ENCODE measurements around the gene LTBR.

Gene LTBR

GRCh38 chr12:6368906-6369525 lies 14.9 kb upstream of the LTBR start:
- DNase-seq (ENCODE audit: low read depth): no peak

GRCh38 chr12:6369916-6370575 lies 13.9 kb upstream of the LTBR start:
- DNase-seq (ENCODE audit: low read depth): no peak

GRCh38 chr12:6370576-6370935 lies 13.4 kb upstream of the LTBR start:
- no peak for DNase-seq (ENCODE audit: low read depth)

GRCh38 chr12:6370994-6371754 lies 12.8 kb upstream of the LTBR start:
- DNase-seq (ENCODE audit: low read depth): no peak

GRCh38 chr12:6372403-6373003 lies 11.5 kb upstream of the LTBR start:
- DNase-seq (ENCODE audit: low read depth): no peak

GRCh38 chr12:6373022-6373787 lies 10.8 kb upstream of the LTBR start:
- DNase-seq (ENCODE audit: low read depth): no peak

- no peak for DNase-seq (ENCODE audit: low read depth)
These were observed 9.8 kb upstream of the LTBR start for GRCh38 chr12:6374028-6374785.

GRCh38 chr12:6374786-6375160 lies 9.2 kb upstream of the LTBR start:
- DNase-seq (ENCODE audit: low read depth): no peak

GRCh38 chr12:6375269-6376078 lies 8.5 kb upstream of the LTBR start, which contains the start of gene SCNN1A:
Gene SCNN1A, minus strand, starts transcription at chr12:6375563. Its CDS starts 780 bp downstream, at chr12:6374783.
- no peak for DNase-seq (ENCODE audit: low read depth)

GRCh38 chr12:6376079-6376869 lies 7.7 kb upstream of the LTBR start:
- no peak for DNase-seq (ENCODE audit: low read depth)

GRCh38 chr12:6376870-6377666 lies 6.9 kb upstream of the LTBR start:
- no peak for DNase-seq (ENCODE audit: low read depth)

GRCh38 chr12:6377667-6377994 lies 6.3 kb upstream of the LTBR start:
- no peak for DNase-seq (ENCODE audit: low read depth)

GRCh38 chr12:6378709-6379472 lies 5.1 kb upstream of the LTBR start:
- no peak for DNase-seq (ENCODE audit: low read depth)

- no peak for DNase-seq (ENCODE audit: low read depth)
These were observed 3.5 kb upstream of the LTBR start for GRCh38 chr12:6380141-6381121.

GRCh38 chr12:6382371-6382770 lies 1.6 kb upstream of the LTBR start:
- no peak for DNase-seq (ENCODE audit: low read depth)

GRCh38 chr12:6382982-6383381 lies 980 bp upstream of the LTBR start:
- DNase-seq (ENCODE audit: low read depth): no peak
